Gastroesophageal sphincter (tissue), 4 donors: ENCODE measurements around the gene DIP2C. TPM values are rescaled to one million over a fixed set of nuclear protein-coding genes. Genes with fewer than 3 reads are reported as not detected.

ENCODE experiments used
- ATAC-seq: fragments of 150-250 bp; one replicate; pipeline ENCODE4 v1.9.1; 2016; ENCODE audit warnings: mild to moderate bottlenecking, moderate library complexity
- H3K27ac ChIP-seq, 4 donors: fragments of 200-600 bp; sonication (generic) in 3 of 4; 1 replicate in 3 of 4; 2 replicates in 1 of 4; pipeline ENCODE4 v1.5.1; 2016 to 2019
- H3K27me3 ChIP-seq: fragments of 200-600 bp; sonication (generic); one replicate; pipeline ENCODE4 v1.5.1; 2019
- H3K36me3 ChIP-seq, 2 donors: fragments of 200-600 bp; sonication (generic); one replicate each; pipeline ENCODE4 v1.5.1; 2019; ENCODE audit warnings: control low read depth in 1 of 2
- H3K4me1 ChIP-seq, 3 donors: fragments of 200-600 bp; sonication (generic); 1 replicate in 2 of 3; 2 replicates in 1 of 3; pipeline ENCODE4 v1.5.1; 2016 to 2019; ENCODE audit warnings: control low read depth in 2 of 3
- H3K4me3 ChIP-seq, 2 donors: fragments of 200-600 bp; sonication (generic); one replicate each; pipeline ENCODE4 v1.5.1; 2019; ENCODE audit warnings: mild to moderate bottlenecking in 1 of 2, moderate library complexity in 1 of 2
- H3K9me3 ChIP-seq, 3 donors: fragments of 200-600 bp; sonication (generic); one replicate each; pipeline ENCODE4 v1.5.1; 2017 to 2019; ENCODE audit warnings: control low read depth in 2 of 3
- CTCF ChIP-seq, 4 experiments: fragments of 200-600 bp in 2 of 4; fragments of 450-650 bp in 2 of 4; sonication (generic) in 1 of 4; IDR thresholded peaks; one replicate each; pipeline ENCODE4 v1.5.1; 2017 to 2019; ENCODE audit warnings: antibody characterized with exemption in 4 of 4, mild to moderate bottlenecking in 2 of 4, moderate library complexity in 2 of 4
- EP300 ChIP-seq: sonication (generic); formaldehyde crosslinking; IDR thresholded peaks from one replicate; pipeline ENCODE4 v1.6.1; 2017; ENCODE audit warnings: antibody characterized with exemption, mild to moderate bottlenecking
- POLR2A ChIP-seq, 2 donors: fragments of 450-650 bp; IDR thresholded peaks; one replicate each; pipeline ENCODE4 v1.6.1; 2017; ENCODE audit warnings: antibody characterized with exemption in 2 of 2, mild to moderate bottlenecking in 2 of 2, moderate library complexity in 1 of 2
- POLR2AphosphoS5 ChIP-seq: sonication (generic); formaldehyde crosslinking; IDR thresholded peaks from one replicate; pipeline ENCODE4 v1.6.1; 2017; ENCODE audit warnings: antibody characterized with exemption
- WGBS, 2 donors: methylation state at CpG; one replicate each; pipeline ENCODE4 v1.1.5; 2018; ENCODE audit warnings: low coverage in 1 of 2; 5-methylcytosine and 5-hydroxymethylcytosine counted together
- total RNA-seq, 4 donors: library from RNA; depleted of rRNA; stranded (reverse); fragments of >200 nt; gene quantifications; one replicate each; pipeline ENCODE4 v1.1.0, GENCODE V29; 2016

Gene DIP2C
- total RNA-seq, 4 donors from 2014 or later: 40.8 to 73.8 (median 47.7) TPM

- peaks cover 3 to 69% (median 7%) of the 10 kb centered on the region in 3 donors for H3K4me1 ChIP-seq
- ATAC-seq: no peak
- no peaks in the 10 kb centered on the region for H3K36me3 ChIP-seq
- H3K27ac ChIP-seq: no peak overlapping the region
- TF ChIP-seq POLR2A (IDR thresholded peaks at IDR 0.05) (no peak), POLR2AphosphoS5 (no peak), CTCF (IDR thresholded peaks at IDR 0.05) (no peak), EP300 (no peak)
- 56 to 79% methylated on average over 3 to 4 of the region's 10 CpGs for WGBS, 2 donors
- no peaks in the 10 kb centered on the region for H3K27me3 ChIP-seq
- no peak overlapping the region for H3K4me3 ChIP-seq
- no peaks in the 10 kb centered on the region for H3K9me3 ChIP-seq
Measured at GRCh38 chr10:546971-547590, 142.4 kb downstream of the DIP2C start.

GRCh38 chr10:546451-546850 lies 143.0 kb downstream of the DIP2C start:
- 73 to 84% methylated on average over 7 of the region's 7 CpGs for WGBS, 2 donors
- ATAC-seq: no peak
- peaks cover 3 to 69% (median 7%) of the 10 kb centered on the region in 3 donors for H3K4me1 ChIP-seq

GRCh38 chr10:543862-544822 lies 145.3 kb downstream of the DIP2C start:
- H3K36me3 ChIP-seq: no peaks in the 10 kb centered on the region
- H3K27me3 ChIP-seq: no peaks in the 10 kb centered on the region
- ATAC-seq: no peak
- H3K4me1 ChIP-seq: peaks cover 3 to 50% (median 7%) of the 10 kb centered on the region in 3 donors
- no peak overlapping the region for H3K27ac ChIP-seq
- WGBS, 2 donors: 82 to 89% methylated on average over 17 to 19 of the region's 21 CpGs
- TF ChIP-seq CTCF (IDR thresholded peaks at IDR 0.05): no peak
- TF ChIP-seq POLR2AphosphoS5: no peak
- TF ChIP-seq EP300: no peak
- TF ChIP-seq POLR2A (IDR thresholded peaks at IDR 0.05): no peak
- no peak overlapping the region for H3K4me3 ChIP-seq
- no peaks in the 10 kb centered on the region for H3K9me3 ChIP-seq

More at GRCh38 chr10:546451-546850, 143.0 kb downstream of the DIP2C start:
- Histone ChIP-seq H3K27me3 (no peaks in the 10 kb centered on the region), H3K9me3 (no peaks in the 10 kb centered on the region), H3K36me3 (no peaks in the 10 kb centered on the region), H3K27ac (no peak overlapping the region), H3K4me3 (no peak overlapping the region)
- TF ChIP-seq POLR2AphosphoS5 (no peak), EP300 (no peak), POLR2A (IDR thresholded peaks at IDR 0.05) (no peak), CTCF (IDR thresholded peaks at IDR 0.05) (no peak)

- no peak for TF ChIP-seq CTCF (IDR thresholded peaks at IDR 0.05)
- no peaks in the 10 kb centered on the region for H3K27me3 ChIP-seq
- no peaks in the 10 kb centered on the region for H3K36me3 ChIP-seq
- H3K27ac ChIP-seq: no peak overlapping the region
- ATAC-seq: no peak
- H3K9me3 ChIP-seq: no peaks in the 10 kb centered on the region
- 87 to 89% methylated on average over 9 of the region's 13 CpGs for WGBS, 2 donors
- H3K4me3 ChIP-seq: no peak overlapping the region
- peaks cover 3 to 41% (median 7%) of the 10 kb centered on the region in 3 donors for H3K4me1 ChIP-seq
Measured at GRCh38 chr10:543131-543530, 146.3 kb downstream of the DIP2C start.
